Lower lobe of right lung (tissue), 2 donors: Measurements from ENCODE around the gene GTF3C5. TPM values are rescaled to one million over a fixed set of nuclear protein-coding genes. Genes with fewer than 3 reads are reported as not detected.
"Not testable (repeated sequence)": the region's sequence is repeated elsewhere in the genome, so short reads cannot be mapped to it uniquely, and the experiment has no call there.

ENCODE experiments used
- ATAC-seq, 2 donors: fragments of 200-7000 bp; cut with Tn5 transposase; one replicate each; pipeline ENCODE4 v1.9.1; 2020 to 2022; ENCODE audit warnings: mild to moderate bottlenecking in 2 of 2, moderate library complexity in 2 of 2
- DNase-seq: peaks from one replicate; pipeline ENCODE4 v3.0.0-alpha.2; 2020
- H3K27ac ChIP-seq: fragments of 200-600 bp; one replicate; pipeline ENCODE4 v1.8.0; 2022
- H3K27me3 ChIP-seq: fragments of 200-600 bp; one replicate; pipeline ENCODE4 v1.8.0; 2022; ENCODE audit warnings: low read depth
- H3K36me3 ChIP-seq: fragments of 200-600 bp; one replicate; pipeline ENCODE4 v1.8.0; 2022; ENCODE audit warnings: mild to moderate bottlenecking
- H3K4me1 ChIP-seq: fragments of 200-600 bp; one replicate; pipeline ENCODE4 v1.8.0; 2022
- H3K4me3 ChIP-seq: fragments of 200-600 bp; one replicate; pipeline ENCODE4 v1.8.0; 2022; ENCODE audit warnings: mild to moderate bottlenecking
- H3K9me3 ChIP-seq: fragments of 200-600 bp; one replicate; pipeline ENCODE4 v1.8.0; 2022
- intact Hi-C: fragments of 100-400 bp; cut with DNase I; formaldehyde crosslinking; loops from one replicate; pipeline ENCODE4 v1.11.0; 2022
- total RNA-seq: library from RNA; stranded (reverse); fragmentation: NEBNext Ultra II Directional; extraction: Animal tissue kit (Norgen Biotek cat#: 25700); gene quantifications from one replicate; pipeline ENCODE4 v1.2.1, GENCODE V29; 2021
- TF ChIP-seq, protein P1 (sequence below): fragments of 200-600 bp; IDR thresholded peaks from one replicate; pipeline ENCODE4 v1.8.0; 2022; ENCODE audit warnings: antibody characterized with exemption, mild to moderate bottlenecking
- donor health status: DM: no; HTN: yes; CAD: no; lungs with severe emphysema.

Gene GTF3C5
- total RNA-seq, 1 donor from 2014 or later = 44.8 TPM

DNA sequence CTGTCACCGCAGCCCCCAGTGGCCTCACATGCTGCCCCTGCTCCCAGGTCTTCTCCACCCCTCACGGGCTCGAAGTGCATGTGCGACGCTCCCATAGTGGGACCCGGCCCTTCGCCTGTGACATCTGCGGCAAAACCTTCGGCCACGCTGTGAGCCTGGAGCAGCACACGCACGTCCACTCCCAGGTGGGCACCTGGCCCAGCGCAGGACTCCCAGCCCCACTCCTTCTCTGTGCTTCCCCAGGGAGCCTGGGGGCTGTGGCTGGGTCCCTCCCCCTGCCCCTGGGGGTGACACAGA, 41.8 kb upstream of the GTF3C5 start:
- Histone ChIP-seq H3K9me3 (no peaks in the 10 kb centered on the region), H3K27me3 (peaks cover 35% of the 10 kb centered on the region), H3K36me3 (no peaks in the 10 kb centered on the region), H3K27ac (no peak overlapping the region), H3K4me1 (no peaks in the 10 kb centered on the region), H3K4me3 (no peak overlapping the region)
- ATAC-seq (no peak), DNase-seq (peak; percentile 24)
- TF ChIP-seq, protein P1, sequence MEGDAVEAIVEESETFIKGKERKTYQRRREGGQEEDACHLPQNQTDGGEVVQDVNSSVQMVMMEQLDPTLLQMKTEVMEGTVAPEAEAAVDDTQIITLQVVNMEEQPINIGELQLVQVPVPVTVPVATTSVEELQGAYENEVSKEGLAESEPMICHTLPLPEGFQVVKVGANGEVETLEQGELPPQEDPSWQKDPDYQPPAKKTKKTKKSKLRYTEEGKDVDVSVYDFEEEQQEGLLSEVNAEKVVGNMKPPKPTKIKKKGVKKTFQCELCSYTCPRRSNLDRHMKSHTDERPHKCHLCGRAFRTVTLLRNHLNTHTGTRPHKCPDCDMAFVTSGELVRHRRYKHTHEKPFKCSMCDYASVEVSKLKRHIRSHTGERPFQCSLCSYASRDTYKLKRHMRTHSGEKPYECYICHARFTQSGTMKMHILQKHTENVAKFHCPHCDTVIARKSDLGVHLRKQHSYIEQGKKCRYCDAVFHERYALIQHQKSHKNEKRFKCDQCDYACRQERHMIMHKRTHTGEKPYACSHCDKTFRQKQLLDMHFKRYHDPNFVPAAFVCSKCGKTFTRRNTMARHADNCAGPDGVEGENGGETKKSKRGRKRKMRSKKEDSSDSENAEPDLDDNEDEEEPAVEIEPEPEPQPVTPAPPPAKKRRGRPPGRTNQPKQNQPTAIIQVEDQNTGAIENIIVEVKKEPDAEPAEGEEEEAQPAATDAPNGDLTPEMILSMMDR = no peak
- intact Hi-C loops = no loop called here

DNA sequence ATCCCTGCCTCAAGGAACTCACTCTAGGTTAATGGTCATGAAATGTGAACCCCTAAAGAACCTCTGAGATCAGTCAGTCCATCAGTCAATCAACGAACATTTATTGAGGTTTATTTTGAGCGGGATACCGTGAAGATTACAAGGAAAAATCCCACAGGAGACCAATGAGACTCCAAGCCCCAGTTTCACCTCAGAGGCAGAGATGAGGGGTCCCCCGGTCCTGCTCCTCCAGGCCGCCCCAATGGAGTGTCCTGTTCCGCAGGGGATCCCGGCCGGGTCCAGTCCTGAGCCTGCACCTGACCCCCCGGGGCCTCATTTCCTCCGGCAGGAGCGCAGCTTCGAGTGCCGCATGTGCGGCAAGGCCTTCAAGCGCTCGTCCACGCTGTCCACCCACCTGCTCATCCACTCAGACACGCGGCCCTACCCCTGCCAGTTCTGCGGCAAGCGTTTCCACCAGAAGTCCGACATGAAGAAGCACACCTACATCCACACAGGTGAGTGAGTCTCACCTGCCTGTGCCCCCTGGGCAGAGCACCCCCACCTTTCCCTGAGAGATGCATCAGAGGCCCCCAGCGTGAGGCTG, 41.3 kb upstream of the GTF3C5 start:
- no peak for ATAC-seq
- Histone ChIP-seq H3K4me1 (no peaks in the 10 kb centered on the region), H3K27me3 (peaks cover 35% of the 10 kb centered on the region), H3K27ac (no peak overlapping the region), H3K4me3 (no peak overlapping the region), H3K36me3 (no peaks in the 10 kb centered on the region), H3K9me3 (no peaks in the 10 kb centered on the region)
- intact Hi-C loops = no loop called here
- DNase-seq = peak; percentile 41
- TF ChIP-seq, protein P1 = no peak

DNA sequence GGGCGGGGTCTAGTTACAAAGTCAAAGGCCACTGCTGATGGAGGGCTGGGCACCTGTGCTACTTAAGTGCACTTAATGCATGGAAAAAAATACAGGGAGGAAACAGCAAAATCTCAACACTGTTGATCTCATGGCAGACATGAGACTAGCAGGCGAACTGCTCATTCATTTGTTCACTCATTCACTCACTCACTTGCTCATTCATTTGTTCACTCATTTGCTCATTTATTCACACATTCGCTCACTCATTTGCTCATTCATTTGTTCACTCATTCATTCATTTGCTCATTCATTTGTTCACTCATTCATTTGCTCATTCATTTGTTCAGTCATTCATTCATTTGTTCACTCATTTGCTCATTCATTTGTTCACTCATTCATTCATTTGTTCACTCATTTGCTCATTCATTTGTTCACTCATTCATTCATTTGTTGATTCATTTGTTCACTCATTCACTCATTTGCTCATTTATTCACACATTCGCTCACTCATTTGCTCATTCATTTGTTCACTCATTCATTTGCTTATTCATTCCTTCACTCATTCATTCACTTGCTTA, 40.7 kb upstream of the GTF3C5 start:
- H3K4me3 ChIP-seq, H3K27ac ChIP-seq, ATAC-seq, H3K4me1 ChIP-seq, intact Hi-C loops, DNase-seq, H3K9me3 ChIP-seq, H3K36me3 ChIP-seq: not testable (repeated sequence)
- H3K27me3 ChIP-seq = peaks cover 31% of the 10 kb centered on the region

DNA sequence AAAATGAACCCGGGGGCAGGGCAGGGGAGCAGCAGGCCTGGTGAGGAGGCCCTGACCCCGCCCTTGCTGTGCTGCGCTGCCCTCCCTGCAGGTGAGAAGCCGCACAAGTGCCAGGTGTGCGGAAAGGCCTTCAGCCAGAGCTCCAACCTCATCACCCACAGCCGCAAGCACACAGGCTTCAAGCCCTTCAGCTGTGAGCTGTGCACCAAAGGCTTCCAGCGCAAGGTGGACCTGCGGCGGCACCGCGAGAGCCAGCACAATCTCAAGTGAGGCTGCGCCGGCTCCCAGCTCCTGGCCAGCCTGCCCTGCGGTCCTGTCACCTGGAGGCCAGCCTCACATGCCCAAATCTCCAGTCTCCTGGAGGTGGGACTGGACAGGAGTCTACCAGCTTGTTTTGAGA, 40.0 kb upstream of the GTF3C5 start:
- peaks cover 37% of the 10 kb centered on the region for H3K27me3 ChIP-seq
- DNase-seq = peak; percentile 36
- intact Hi-C loops = no loop called here

DNA sequence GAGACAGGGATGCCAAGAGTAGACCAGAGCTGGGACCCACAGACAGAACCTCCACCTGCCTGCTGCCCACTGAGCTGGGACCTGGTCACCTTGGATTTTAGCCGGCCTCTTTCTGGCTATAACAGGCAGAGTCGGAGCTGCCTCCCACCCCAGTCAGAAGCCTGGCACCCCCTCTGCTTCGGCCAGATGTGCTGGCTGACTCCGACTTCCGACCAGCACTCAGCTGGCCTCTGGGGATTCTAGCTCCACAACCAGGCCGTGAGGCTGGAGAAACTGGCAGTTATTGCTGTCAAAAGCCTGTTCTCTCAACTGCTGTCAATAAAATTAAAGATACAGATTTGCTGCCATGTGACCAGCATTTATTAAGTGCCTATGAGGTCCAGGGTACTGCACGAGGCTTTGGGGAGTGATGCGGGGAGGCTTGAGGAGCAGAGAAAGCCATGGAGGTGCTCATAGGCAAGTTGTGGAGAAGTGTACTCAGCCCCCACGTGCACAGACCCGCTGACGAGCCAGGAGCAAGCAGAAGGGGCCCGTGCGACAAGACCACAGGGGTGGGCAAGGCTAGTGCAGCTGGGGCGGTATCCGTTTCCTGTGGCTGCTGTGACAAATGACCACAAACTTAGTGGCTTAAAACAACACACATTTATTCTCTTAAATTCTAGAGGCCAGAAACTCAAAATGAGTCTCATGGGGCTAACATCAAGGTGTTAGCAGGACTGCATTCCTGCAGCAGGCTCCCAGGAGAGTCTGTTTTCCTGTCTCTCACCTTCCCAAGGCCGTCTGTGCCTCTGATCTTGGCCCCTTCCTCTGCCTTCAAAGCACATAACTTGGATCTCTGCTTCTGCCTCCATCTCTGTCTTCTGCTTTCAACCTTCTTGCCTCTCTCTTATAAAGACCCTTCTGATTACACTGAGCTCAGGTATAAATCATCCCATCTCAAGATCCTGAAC, 39.2 kb upstream of the GTF3C5 start:
- H3K27ac ChIP-seq = no peak overlapping the region
- peak; percentile 18 for DNase-seq
- no peak for ATAC-seq
- H3K36me3 ChIP-seq = no peaks in the 10 kb centered on the region
- intact Hi-C loops = no loop called here
- peaks cover 46% of the 10 kb centered on the region for H3K27me3 ChIP-seq
- TF ChIP-seq, protein P1 = no peak
- H3K9me3 ChIP-seq = no peaks in the 10 kb centered on the region
- no peak overlapping the region for H3K4me3 ChIP-seq
- no peaks in the 10 kb centered on the region for H3K4me1 ChIP-seq

More for the DNA sequence above, 40.0 kb upstream of the GTF3C5 start:
- Histone ChIP-seq H3K9me3 (no peaks in the 10 kb centered on the region), H3K4me1 (no peaks in the 10 kb centered on the region), H3K27ac (no peak overlapping the region), H3K36me3 (no peaks in the 10 kb centered on the region), H3K4me3 (no peak overlapping the region)
- TF ChIP-seq, protein P1 = no peak
- ATAC-seq = no peak

DNA sequence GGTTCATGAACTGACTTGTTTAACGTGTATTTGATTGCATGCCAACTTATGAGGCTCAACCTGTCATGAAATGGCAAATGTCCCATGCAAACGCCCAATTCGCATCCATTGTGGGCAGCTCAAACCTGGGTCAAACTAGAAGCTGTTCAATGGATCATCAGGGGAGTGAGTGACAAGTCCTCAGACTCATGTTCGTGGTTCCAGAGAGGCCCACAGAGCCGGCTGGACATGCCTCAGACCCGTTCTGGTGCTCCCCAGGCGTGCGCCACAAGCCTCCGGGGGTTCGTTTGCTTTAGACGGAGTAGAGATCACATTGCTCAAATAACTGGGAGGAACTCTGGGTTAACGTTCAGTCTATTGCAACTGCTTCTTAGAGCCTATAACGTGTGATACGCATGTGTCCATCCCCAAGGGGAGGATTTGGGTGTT, 37.3 kb upstream of the GTF3C5 start:
- Histone ChIP-seq H3K36me3 (no peaks in the 10 kb centered on the region), H3K9me3 (no peaks in the 10 kb centered on the region), H3K27me3 (peaks cover 53% of the 10 kb centered on the region), H3K4me1 (no peaks in the 10 kb centered on the region), H3K27ac (no peak overlapping the region), H3K4me3 (no peak overlapping the region)
- no peak for ATAC-seq
- TF ChIP-seq, protein P1 = no peak
- intact Hi-C loops = no loop called here
- DNase-seq = peak; percentile 20
